Glutamatergic neuron (in vitro differentiated cells): ENCODE results near the gene FAIM2. TPM values are rescaled to one million over a fixed set of nuclear protein-coding genes. Genes with fewer than 3 reads are reported as not detected.
"Not testable (repeated sequence)": the region's sequence is repeated elsewhere in the genome, so short reads cannot be mapped to it uniquely, and the experiment has no call there.

Experiments used
- DNase-seq: peaks from one replicate; pipeline ENCODE4 v3.0.0; 2022
- H3K27ac Mint-ChIP-seq: one replicate; pipeline ENCODE4 v1.8.0; 2020; ENCODE audit warnings: mild to moderate bottlenecking, mixed read lengths, inconsistent platforms; ENCODE audit not compliant: unreplicated experiment
- H3K27me3 Mint-ChIP-seq: one replicate; pipeline ENCODE4 v1.8.0; 2020; ENCODE audit warnings: mild to moderate bottlenecking, moderate library complexity, mixed read lengths, inconsistent platforms; ENCODE audit not compliant: unreplicated experiment
- H3K36me3 Mint-ChIP-seq: one replicate; pipeline ENCODE4 v1.8.0; 2020; ENCODE audit warnings: mild to moderate bottlenecking, mixed read lengths, inconsistent platforms; ENCODE audit not compliant: unreplicated experiment
- H3K4me1 Mint-ChIP-seq: one replicate; pipeline ENCODE4 v1.8.0; 2020; ENCODE audit warnings: mild to moderate bottlenecking, low read depth, mixed read lengths, inconsistent platforms; ENCODE audit not compliant: unreplicated experiment
- H3K4me3 Mint-ChIP-seq: one replicate; pipeline ENCODE4 v1.8.0; 2020; ENCODE audit warnings: mild to moderate bottlenecking, mixed read lengths, inconsistent platforms; ENCODE audit not compliant: unreplicated experiment
- H3K9me3 Mint-ChIP-seq: one replicate; pipeline ENCODE4 v1.8.0; 2020; ENCODE audit warnings: mild to moderate bottlenecking, moderate library complexity, mixed read lengths, inconsistent platforms; ENCODE audit not compliant: unreplicated experiment
- CTCF ChIP-seq: fragments of 200-600 bp; sonication (generic); IDR thresholded peaks from one replicate; pipeline ENCODE4 v1.5.0; 2021; ENCODE audit not compliant: partially characterized antibody, unreplicated experiment
- total RNA-seq: library from RNA; stranded (reverse); fragmentation: NEBNext Ultra II Directional; extraction: Animal tissue kit (Norgen Biotek cat#: 25700); gene quantifications from one replicate; pipeline ENCODE4 v1.2.1, GENCODE V29; 2021; ENCODE audit not compliant: unreplicated experiment

Gene FAIM2
- total RNA-seq, 1 donor from 2014 or later, result 3.5 TPM

DNA sequence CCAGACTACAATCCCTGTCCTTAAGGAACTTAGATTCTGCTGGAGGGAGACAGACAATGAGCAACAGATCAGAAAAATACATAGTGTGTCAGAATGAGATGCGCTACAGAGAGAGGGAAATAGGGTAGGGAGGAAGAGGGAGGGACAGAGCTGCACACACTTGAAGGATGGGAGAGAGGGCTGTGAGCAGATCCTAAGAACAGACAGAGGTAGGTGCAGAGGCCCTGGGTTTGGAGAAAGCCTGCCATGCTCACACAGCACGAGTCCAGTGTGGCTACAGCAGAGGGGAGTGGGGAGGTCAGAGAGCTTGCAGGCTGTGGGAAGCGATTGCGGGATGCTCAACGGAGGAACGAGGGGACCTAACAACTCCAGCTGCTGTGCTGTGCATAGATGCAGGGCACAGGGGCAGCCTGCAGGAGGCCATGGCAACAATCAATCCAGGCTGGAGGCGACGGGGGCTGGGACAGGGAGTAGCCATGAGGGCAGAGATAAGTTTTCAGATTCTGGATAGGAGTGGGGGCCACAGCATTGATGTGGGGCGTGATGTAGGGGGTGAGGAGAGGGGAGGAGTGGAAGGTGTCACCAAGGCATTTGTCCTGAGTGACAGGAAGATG is 20.7 kb downstream of the FAIM2 start:
- peak; percentile 52 for DNase-seq
- peak overlapping the region; percentile 26 for H3K27ac Mint-ChIP-seq
- H3K4me1 Mint-ChIP-seq, result peaks cover 9% of the 10 kb centered on the region

GRCh38 chr12:49882248-49882850 is 21.4 kb downstream of the FAIM2 start:
- H3K27ac Mint-ChIP-seq, result peak overlapping the region; percentile 20
- no peak overlapping the region for H3K4me3 Mint-ChIP-seq
- H3K4me1 Mint-ChIP-seq, result peaks cover 9% of the 10 kb centered on the region
- peaks cover 20% of the 10 kb centered on the region for H3K9me3 Mint-ChIP-seq
- no peaks in the 10 kb centered on the region for H3K36me3 Mint-ChIP-seq
- peaks cover 7% of the 10 kb centered on the region for H3K27me3 Mint-ChIP-seq
- no peak for DNase-seq
- TF ChIP-seq CTCF, result no peak

More for the DNA sequence above, 20.7 kb downstream of the FAIM2 start:
- TF ChIP-seq CTCF, result no peak
- Mint-ChIP-seq H3K9me3 (peaks cover 14% of the 10 kb centered on the region), H3K36me3 (no peaks in the 10 kb centered on the region), H3K27me3 (peaks cover 7% of the 10 kb centered on the region), H3K4me3 (no peak overlapping the region)

- Mint-ChIP-seq H3K4me1 (peaks cover 9% of the 10 kb centered on the region), H3K27me3 (peaks cover 7% of the 10 kb centered on the region), H3K36me3 (no peaks in the 10 kb centered on the region), H3K4me3 (no peak overlapping the region), H3K27ac (no peak overlapping the region), H3K9me3 (peaks cover 20% of the 10 kb centered on the region)
- no peak for DNase-seq
- TF ChIP-seq CTCF, result no peak
These were observed 22.1 kb downstream of the FAIM2 start for GRCh38 chr12:49881415-49882247.

DNA sequence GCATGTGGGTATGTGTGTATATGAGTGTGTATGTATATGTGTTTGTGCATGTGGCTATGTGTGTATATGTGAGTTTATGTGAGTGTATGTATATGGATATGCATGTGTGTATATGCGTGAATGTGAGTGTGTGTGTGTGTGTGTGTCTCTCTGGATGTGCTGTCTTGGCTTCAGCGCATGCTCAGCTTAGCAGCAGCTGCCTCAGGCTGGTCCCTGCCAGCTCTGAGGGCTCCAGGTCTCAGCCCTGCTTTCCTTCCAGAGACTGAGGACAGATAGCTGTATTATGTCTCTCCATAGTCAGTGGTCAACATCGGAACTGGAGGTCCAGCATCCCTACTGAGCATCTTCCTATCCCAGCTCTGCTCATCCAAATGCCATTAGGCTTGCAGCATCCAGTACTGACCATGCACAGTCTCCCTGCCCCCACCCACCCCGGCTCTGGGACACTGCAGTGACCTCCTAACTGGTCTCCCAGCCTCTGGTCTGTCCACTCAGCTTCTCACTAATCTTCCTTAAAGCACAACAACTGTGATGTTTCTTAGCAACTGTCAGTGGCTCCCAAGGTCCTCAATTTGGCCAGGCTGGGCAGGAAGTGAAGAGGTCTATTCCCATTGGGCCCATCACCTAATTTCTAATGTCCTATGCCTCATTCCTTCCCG is 22.8 kb downstream of the FAIM2 start:
- H3K27ac Mint-ChIP-seq, result no peak overlapping the region
- DNase-seq, result no peak
- no peak for TF ChIP-seq CTCF
- peaks cover 20% of the 10 kb centered on the region for H3K9me3 Mint-ChIP-seq
- H3K36me3 Mint-ChIP-seq, result no peaks in the 10 kb centered on the region
- H3K4me3 Mint-ChIP-seq, result no peak overlapping the region
- peaks cover 7% of the 10 kb centered on the region for H3K27me3 Mint-ChIP-seq
- H3K4me1 Mint-ChIP-seq, result peaks cover 9% of the 10 kb centered on the region

- not testable (repeated sequence) for H3K27ac Mint-ChIP-seq, H3K4me3 Mint-ChIP-seq, H3K36me3 Mint-ChIP-seq, H3K27me3 Mint-ChIP-seq, DNase-seq, H3K4me1 Mint-ChIP-seq
- peaks cover 19% of the 10 kb centered on the region for H3K9me3 Mint-ChIP-seq
These were observed 24.6 kb downstream of the FAIM2 start for GRCh38 chr12:49879065-49879464.
